HG03442 (cell line): ENCODE measurements around the gene RIMKLB.
"Not testable (repeated sequence)": the region's sequence is repeated elsewhere in the genome, so short reads cannot be mapped to it uniquely, and the experiment has no call there.

Experiments used
- ATAC-seq: cut with Tn5 transposase; IDR thresholded peaks from one replicate; pipeline ENCODE4 v1.9.1; 2021; ENCODE audit warnings: mild to moderate bottlenecking, moderate library complexity; ENCODE audit not compliant: unreplicated experiment

Gene RIMKLB

DNA sequence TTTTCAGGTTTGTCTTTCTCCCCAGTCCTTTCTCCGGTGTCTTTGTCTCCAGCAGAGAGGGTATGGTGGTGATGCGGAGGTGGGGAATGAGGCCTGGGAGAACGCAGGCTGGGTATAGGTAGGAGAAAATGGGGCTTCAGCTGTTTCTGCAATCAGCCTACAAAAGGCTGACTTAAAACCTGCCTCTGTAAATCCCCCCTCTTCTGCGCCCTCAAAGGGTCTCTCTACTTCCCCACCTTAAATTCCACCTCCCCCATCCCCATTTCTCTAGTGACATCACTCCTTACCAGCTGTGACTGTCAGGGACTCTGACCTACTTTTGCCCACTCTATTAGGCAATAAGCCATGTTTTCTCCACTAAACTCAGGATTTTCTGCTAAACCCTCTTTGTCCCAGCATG, 8.1 kb upstream of the RIMKLB start:
- ATAC-seq: no peak

GRCh38 chr12:8692573-8692972, 5.2 kb upstream of the RIMKLB start:
- ATAC-seq: no peak

- no peak for ATAC-seq
These were observed 2.7 kb upstream of the RIMKLB start for GRCh38 chr12:8695116-8695515.

- no peak for ATAC-seq
These were observed 1.2 kb upstream of the RIMKLB start for GRCh38 chr12:8696442-8697090.

DNA sequence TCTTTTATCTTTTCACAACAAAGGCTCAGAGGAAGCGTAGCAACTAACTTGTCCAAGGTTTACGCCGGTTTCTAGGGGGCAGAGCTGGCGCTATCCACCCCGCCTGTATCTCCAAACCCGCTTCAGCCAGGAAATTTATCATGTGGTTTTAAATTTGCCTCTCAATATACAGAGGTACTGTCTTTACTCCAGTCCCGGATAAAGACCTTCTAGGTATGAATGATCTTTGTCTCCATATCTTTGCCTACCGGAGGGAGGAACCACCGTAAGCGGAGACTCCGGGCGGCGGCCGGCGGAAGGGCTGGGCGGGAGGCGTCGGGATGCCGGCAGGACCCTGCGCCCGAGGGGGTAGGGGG, 693 bp upstream of the RIMKLB start:
- ATAC-seq: peak; percentile 18

DNA sequence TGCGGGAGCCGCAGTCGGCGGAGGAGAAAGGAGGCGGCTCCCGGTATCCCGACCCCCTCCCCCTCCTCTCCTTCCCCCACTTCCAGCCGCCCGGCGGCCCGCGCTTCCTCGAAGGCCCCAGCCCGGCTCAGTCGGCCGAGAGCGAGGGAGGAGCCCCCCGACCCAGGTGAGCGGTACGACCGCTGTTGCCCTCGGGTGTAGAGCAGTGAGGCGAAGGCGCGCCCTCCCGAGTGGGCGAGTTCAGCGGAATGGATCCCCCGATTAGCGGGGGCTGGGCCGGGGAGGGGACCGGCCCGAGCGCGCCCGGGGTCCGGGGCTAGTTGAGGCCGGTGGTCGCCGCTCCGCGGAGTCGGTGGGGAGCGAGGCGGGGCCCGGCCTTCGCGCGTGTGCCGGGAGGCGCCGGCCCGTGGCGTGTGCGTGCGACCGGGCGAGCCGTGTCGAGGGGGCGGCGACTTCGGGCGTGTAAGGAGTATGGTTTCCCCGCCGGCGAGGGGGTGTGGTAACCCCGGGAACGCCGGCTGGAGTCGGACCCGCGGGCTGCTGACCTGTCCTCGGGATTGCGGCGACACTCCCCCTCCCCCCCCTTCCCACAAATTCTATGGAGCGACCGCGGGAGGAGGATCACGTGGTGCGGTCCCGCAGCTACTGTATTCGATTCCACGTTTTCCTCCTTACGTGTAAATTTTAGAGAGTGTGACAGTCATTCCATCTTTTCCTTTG, 501 bp downstream of the RIMKLB start:
- peak; percentile 42 for ATAC-seq

GRCh38 chr12:8698879-8699278, 1.1 kb downstream of the RIMKLB start:
- no peak for ATAC-seq

- no peak for ATAC-seq
These were observed 1.9 kb downstream of the RIMKLB start for GRCh38 chr12:8699714-8700113.

GRCh38 chr12:8701046-8701660, 3.4 kb downstream of the RIMKLB start:
- ATAC-seq: no peak

- no peak for ATAC-seq
These were observed 4.4 kb downstream of the RIMKLB start for GRCh38 chr12:8702159-8702558.

DNA sequence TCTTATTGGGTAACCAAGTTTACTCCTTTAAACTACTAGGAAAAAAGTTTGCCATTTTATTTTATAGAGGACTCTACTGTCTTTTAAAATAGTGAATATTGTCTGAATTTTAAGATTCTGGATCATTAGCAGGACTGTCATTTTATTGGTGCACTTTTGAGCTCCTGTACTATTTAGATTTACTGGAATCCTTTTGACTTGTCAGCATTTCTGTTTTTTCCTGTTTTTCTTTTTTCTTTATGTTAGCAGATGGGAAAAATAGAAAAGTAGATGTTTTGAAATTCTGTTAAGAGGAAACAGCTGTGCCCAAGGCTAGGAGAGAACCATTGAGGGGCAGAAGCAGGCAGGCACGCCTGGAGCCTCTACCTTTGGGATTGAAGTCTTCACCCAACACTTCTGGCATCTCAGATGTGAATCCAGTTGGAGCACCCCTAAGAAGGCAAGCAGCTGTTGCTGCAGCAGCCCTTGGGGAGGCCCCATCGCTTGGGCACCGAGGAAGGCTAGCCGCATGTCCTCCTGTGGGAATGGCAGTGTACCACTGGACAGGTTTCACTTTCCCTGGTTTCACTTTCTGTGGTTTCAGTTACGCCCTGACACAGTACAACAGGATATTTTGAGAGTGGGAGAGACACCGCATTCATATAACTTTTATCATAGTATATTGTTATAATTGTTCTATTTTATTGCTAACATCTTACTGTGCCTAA, 11.5 kb downstream of the RIMKLB start:
- ATAC-seq: no peak

GRCh38 chr12:8712572-8712971, 14.8 kb downstream of the RIMKLB start:
- ATAC-seq: no peak

- ATAC-seq: no peak
These were observed 24.6 kb downstream of the RIMKLB start for GRCh38 chr12:8722286-8722800.

GRCh38 chr12:8734873-8735381, 37.1 kb downstream of the RIMKLB start:
- ATAC-seq: no peak

DNA sequence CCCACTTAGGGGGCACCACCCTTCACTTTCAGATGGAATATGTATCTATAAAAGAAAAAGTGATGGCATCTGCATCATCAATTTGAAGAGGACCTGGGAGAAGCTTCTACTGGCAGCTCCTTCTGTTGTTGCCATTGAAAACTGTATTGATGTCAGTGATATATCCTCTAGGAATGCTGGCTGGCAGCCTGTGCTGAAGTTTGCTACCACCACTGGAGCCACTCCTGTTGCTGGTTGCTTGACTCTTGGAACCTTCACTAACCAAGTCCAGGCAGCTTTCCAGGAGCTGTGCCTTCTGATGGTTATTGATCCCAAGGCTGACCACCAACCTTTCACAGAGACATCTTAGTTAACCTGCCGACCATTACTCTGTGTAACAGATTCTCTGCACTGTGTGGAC, 44.7 kb downstream of the RIMKLB start:
- no peak for ATAC-seq

DNA sequence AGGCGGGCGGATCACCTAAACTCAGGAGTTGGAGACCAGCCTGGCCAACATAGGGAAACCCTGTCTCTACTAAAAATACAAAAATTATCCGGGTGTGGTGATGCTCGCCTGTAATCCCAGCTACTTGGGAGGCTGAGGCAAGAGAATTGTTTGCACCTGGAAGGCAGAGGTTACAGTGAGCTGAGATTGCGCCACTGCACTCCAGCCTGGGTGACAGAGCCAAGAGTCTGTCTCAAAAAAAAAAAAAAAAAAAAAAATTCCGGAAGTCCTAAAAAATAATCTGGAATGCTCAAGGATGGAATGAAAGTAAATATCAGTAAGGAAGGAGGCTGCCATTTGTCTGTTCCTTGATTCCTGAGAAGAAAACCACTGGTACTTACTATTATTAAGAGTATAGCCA, 45.3 kb downstream of the RIMKLB start:
- not testable (repeated sequence) for ATAC-seq

- not testable (repeated sequence) for ATAC-seq
These were observed 47.8 kb downstream of the RIMKLB start for GRCh38 chr12:8745631-8746030.

DNA sequence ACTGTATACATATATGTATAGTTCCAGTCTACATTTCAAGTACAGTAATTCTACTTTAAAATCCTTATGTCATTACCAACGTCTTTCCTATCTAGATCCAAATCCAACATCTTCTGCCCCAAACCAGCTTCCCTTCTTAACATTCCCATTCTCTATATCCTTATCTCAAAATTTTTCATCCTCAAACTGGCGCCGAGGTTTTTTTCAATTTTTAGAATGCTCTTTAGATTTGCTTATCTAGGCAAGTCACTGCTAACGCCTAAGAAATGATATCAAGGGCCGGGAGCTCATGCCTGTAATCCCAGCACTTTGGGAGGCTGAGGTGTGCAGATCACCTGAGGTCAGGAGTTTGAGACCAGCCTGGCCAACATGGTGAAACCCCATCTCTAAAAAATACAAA, 48.3 kb downstream of the RIMKLB start:
- no peak for ATAC-seq

DNA sequence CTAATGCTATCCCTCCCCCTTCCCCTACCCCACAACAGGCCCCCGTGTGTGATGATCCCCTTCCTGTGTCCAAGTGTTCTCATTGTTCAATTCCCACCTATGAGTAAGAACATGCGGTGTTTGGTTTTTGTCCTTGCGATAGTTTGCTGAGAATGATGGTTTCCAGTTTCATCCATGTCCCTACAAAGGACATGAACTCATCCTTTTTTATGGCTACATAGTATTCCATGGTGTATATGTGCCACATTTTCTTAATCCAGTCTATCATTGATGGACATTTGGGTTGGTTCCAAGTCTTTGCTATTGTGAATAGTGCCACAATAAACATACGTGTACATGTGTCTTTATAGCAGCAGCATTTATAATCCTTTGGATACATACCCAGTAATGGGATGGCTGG, 62.3 kb downstream of the RIMKLB start:
- ATAC-seq: not testable (repeated sequence)

GRCh38 chr12:8762701-8763100, 64.9 kb downstream of the RIMKLB start:
- ATAC-seq: not testable (repeated sequence)

DNA sequence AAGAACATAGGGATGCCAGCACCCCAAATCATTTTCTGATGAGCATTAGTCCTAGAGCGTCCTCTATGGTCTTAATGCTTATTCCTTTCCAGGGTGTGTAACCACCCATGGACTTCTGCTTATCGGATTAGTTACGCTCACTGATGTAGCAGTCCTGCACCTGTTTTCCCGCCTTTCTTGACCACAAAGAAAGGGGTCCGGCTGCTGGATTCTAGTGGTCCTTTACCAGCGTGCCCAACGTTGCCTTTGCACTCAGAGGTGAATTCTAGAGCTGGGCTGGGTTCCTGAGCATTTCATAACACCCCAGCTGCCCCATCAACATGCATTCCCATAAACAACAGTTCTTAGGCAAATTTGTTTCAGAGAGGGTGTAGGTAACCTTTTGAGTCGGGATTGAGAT, 68.3 kb downstream of the RIMKLB start:
- ATAC-seq: not testable (repeated sequence)
